GM19193 (cell line): ENCODE results near the gene FOXP2.

Experiments used
- POLR2A ChIP-seq: IDR thresholded peaks from 4 replicates; pipeline ENCODE4 v1.6.1; 2011; ENCODE audit not compliant: insufficient read depth, insufficient read length; ENCODE audit errors: extremely low read depth

Gene FOXP2

GRCh38 chr7:114703677-114704076, 289.1 kb downstream of the FOXP2 start:
- TF ChIP-seq POLR2A, result no peak

DNA sequence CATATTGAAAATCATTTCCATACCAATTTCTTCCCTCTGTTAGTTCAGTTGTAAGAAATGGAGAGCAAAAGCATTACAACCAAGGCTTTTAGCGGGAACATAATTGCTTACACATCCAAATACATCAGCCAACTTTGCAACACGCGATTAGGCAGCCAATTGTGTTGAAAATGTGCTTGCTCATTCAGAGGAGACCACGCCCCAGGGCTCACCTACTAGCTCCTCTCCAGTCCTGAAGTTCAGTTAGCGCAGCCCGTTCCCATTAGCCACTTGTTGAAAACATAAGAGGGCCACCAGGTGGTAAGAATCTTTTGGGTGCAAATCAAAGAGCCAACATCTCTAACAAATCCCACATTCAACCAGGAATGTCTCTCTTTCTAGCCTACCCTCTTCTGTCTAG, 294.0 kb downstream of the FOXP2 start:
- TF ChIP-seq POLR2A, result no peak

- TF ChIP-seq POLR2A, result no peak
Measured at GRCh38 chr7:114710499-114710898, 295.9 kb downstream of the FOXP2 start.

DNA sequence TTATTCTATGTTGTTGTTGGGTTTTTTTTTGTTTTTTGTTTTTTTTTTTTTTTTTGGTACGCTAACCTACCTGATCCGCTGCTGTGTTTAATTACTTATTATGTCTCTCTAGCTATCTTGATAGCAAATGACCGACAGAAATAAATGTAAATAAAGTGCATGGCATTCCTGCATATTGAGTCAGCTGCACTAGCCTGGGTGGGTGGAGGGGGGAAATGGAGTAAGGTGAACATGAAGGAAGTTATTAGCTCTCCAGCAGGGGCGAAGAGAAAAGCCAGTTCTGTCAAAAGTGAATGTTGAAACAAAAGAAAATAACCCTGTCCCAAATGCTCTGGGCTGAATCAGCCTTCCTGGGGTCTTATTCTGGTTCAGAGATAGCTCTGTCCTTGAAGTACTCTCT, 296.6 kb downstream of the FOXP2 start:
- TF ChIP-seq POLR2A, result no peak

DNA sequence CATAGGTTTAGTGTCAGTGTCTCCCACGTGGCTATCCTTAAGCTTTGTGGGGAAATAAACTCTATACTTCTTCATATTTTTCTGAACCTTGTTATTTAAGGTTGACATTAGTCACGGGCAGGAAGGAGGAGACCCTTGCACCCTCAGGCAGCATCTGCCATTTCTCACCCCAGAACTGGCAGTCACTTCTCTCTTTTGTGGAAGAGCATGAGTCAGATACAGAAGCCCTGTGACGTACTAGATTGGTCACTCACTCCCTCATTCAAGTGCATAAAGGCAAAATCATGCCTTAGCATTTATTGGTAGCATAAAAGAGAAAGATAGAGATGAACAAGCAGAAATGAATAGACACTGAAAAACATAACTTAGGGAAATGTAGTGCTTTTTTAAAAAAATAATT, 301.3 kb downstream of the FOXP2 start:
- TF ChIP-seq POLR2A, result no peak

- TF ChIP-seq POLR2A, result no peak
Measured at GRCh38 chr7:114718861-114719260, 304.2 kb downstream of the FOXP2 start.

DNA sequence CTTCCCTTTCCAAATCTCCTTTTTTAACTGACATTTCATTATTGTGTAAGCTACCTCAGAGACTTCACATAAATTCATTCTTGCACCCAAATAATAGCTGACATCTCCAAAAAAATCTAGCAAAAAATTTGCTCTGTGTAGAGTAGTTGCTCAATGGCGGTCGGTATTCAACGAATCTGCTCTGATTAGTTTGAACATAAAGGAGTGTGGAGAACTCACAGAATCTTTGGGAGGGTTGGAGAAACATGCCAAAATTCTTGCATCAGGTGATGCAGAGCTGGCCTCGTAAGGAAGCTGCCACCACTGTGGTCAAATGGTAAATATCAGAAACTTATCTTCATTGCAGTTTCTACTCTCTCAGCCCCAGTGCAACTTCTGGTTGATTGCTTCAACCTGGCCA, 306.1 kb downstream of the FOXP2 start:
- no peak for TF ChIP-seq POLR2A

- TF ChIP-seq POLR2A, result no peak
Measured at GRCh38 chr7:114722562-114722961, 307.9 kb downstream of the FOXP2 start.

DNA sequence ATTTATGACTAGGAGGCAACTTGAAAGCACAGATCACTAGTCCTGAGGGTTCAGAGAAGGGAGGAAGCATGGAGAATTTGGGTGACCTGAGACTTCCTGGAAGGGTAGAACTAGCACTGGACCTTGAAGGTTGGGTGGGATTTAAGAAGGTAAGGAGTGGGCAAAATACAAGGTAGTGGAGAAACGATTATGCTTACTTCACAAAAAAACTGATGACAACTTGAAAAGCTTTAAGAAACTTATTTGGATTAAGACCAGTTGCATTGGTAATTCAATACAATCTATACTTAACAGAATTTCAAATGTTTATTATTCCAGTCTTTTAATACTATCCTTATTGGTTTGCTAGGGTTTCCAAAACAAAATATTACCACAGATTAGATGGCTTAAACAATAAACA, 308.7 kb downstream of the FOXP2 start:
- no peak for TF ChIP-seq POLR2A

- TF ChIP-seq POLR2A, result no peak
Measured at GRCh38 chr7:114740095-114740494, 325.5 kb downstream of the FOXP2 start.

DNA sequence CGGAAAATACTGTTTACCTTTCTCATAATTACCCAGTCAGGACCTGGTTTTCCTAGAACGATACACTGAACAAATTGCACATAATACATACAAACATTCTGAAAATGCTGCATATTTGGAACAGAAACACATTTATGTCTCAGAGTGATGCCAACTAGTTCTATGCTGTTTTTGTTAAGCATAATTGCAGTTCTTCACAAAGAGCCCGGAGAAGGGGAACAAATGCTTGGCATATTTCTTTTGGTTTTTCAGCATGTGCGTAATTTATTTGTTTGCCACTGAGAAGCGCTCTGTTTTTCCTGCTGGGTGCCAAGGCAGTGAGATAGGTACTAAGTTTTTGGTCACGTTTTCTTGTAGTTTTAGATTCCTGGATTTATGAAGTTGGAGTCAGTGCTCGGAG, 326.3 kb downstream of the FOXP2 start:
- TF ChIP-seq POLR2A, result no peak

- no peak for TF ChIP-seq POLR2A
Measured at GRCh38 chr7:114741911-114742310, 327.3 kb downstream of the FOXP2 start.
